ENCODE measurements around the gene CCDC33.

The CCDC33 gene

GRCh38 chr15:74302821-74303359 is 66.8 kb downstream of the CCDC33 start:
- Histone ChIP-seq H3K9me2 (replicated peaks; ENCODE audit: insufficient read depth, low read length) (no peaks in the 10 kb centered on the region), H3K9me3 (ENCODE audit: insufficient read depth, low read length) (no peaks in the 10 kb centered on the region), H3K9ac (ENCODE audit: low read length) (no peak overlapping the region), H3K27ac (ENCODE audit: low read depth, low read length) (no peak overlapping the region), H3K36me3 (ENCODE audit: low read length) (no peaks in the 10 kb centered on the region), H2AFZ (ENCODE audit: low read depth, low read length, severe bottlenecking) (no peak overlapping the region), H3K4me3 (ENCODE audit: insufficient read depth, low read length, poor library complexity, severe bottlenecking) (no peak overlapping the region), H3K79me2 (ENCODE audit: insufficient read depth, low read length) (no peaks in the 10 kb centered on the region), H3K27me3 (ENCODE audit: low read length) (no peaks in the 10 kb centered on the region), H4K20me1 (ENCODE audit: low read depth, low read length) (no peaks in the 10 kb centered on the region; the same call in 1 of the 2 replicates), H3F3A (ENCODE audit: insufficient read depth) (no peaks in the 10 kb centered on the region), H3K4me2 (ENCODE audit: low read depth, low read length, poor library complexity, severe bottlenecking) (no peak overlapping the region)
- TF ChIP-seq EZH2phosphoT487 (conservative IDR thresholded peaks at IDR 0.05; ENCODE audit: low read length) (no peak), CTCF (IDR thresholded peaks at IDR 0.05; ENCODE audit: insufficient read depth, low read length, poor library complexity, severe bottlenecking) (peak; percentile 31)

GRCh38 chr15:74303741-74304309 is 67.7 kb downstream of the CCDC33 start:
- Histone ChIP-seq H3K79me2 (ENCODE audit: insufficient read depth, low read length) (no peaks in the 10 kb centered on the region), H3K9me3 (ENCODE audit: insufficient read depth, low read length) (no peaks in the 10 kb centered on the region), H4K20me1 (ENCODE audit: low read depth, low read length) (no peaks in the 10 kb centered on the region; the same call in 1 of the 2 replicates), H3K27me3 (ENCODE audit: low read length) (no peaks in the 10 kb centered on the region), H3K9ac (ENCODE audit: low read length) (no peak overlapping the region), H3K9me2 (replicated peaks; ENCODE audit: insufficient read depth, low read length) (no peaks in the 10 kb centered on the region), H3K4me3 (ENCODE audit: insufficient read depth, low read length, poor library complexity, severe bottlenecking) (no peak overlapping the region), H2AFZ (ENCODE audit: low read depth, low read length, severe bottlenecking) (no peak overlapping the region), H3K36me3 (ENCODE audit: low read length) (no peaks in the 10 kb centered on the region), H3K4me2 (ENCODE audit: low read depth, low read length, poor library complexity, severe bottlenecking) (no peak overlapping the region), H3F3A (ENCODE audit: insufficient read depth) (no peaks in the 10 kb centered on the region), H3K27ac (ENCODE audit: low read depth, low read length) (no peak overlapping the region)
- TF ChIP-seq EZH2phosphoT487 (conservative IDR thresholded peaks at IDR 0.05; ENCODE audit: low read length): no peak
- no peak for TF ChIP-seq CTCF (IDR thresholded peaks at IDR 0.05; ENCODE audit: insufficient read depth, low read length, poor library complexity, severe bottlenecking)

- no peak overlapping the region for H3K9ac ChIP-seq (ENCODE audit: low read length)
- no peak overlapping the region for H2AFZ ChIP-seq (ENCODE audit: low read depth, low read length, severe bottlenecking)
- TF ChIP-seq EZH2phosphoT487 (conservative IDR thresholded peaks at IDR 0.05; ENCODE audit: low read length) (no peak), CTCF (IDR thresholded peaks at IDR 0.05; ENCODE audit: insufficient read depth, low read length, poor library complexity, severe bottlenecking) (no peak)
- H3K27me3 ChIP-seq (ENCODE audit: low read length): no peaks in the 10 kb centered on the region
- H3K79me2 ChIP-seq (ENCODE audit: insufficient read depth, low read length): no peaks in the 10 kb centered on the region
- no peaks in the 10 kb centered on the region; the same call in 1 of the 2 replicates for H4K20me1 ChIP-seq (ENCODE audit: low read depth, low read length)
- H3K9me2 ChIP-seq (replicated peaks; ENCODE audit: insufficient read depth, low read length): no peaks in the 10 kb centered on the region
- H3K36me3 ChIP-seq (ENCODE audit: low read length): no peaks in the 10 kb centered on the region
- no peak overlapping the region for H3K27ac ChIP-seq (ENCODE audit: low read depth, low read length)
- no peaks in the 10 kb centered on the region for H3F3A ChIP-seq (ENCODE audit: insufficient read depth)
- no peak overlapping the region for H3K4me3 ChIP-seq (ENCODE audit: insufficient read depth, low read length, poor library complexity, severe bottlenecking)
- no peaks in the 10 kb centered on the region for H3K9me3 ChIP-seq (ENCODE audit: insufficient read depth, low read length)
- H3K4me2 ChIP-seq (ENCODE audit: low read depth, low read length, poor library complexity, severe bottlenecking): no peak overlapping the region
Observed at GRCh38 chr15:74304431-74304830, 68.3 kb downstream of the CCDC33 start.

Measured in SU-DHL-6 (cell line).